HL-60/S4 (cell line): Measurements from ENCODE around the gene PADI6.
"Not testable (repeated sequence)": the region's sequence is repeated elsewhere in the genome, so short reads cannot be mapped to it uniquely, and the experiment has no call there.

Experiments used
- in situ Hi-C: fragments of 300-500 bp; cut with MboI; formaldehyde crosslinking; loops from 2 replicates; pipeline ENCODE4 v1.14.3; 2022; ENCODE audit warnings: low sequenced_read_pairs

Gene PADI6

DNA sequence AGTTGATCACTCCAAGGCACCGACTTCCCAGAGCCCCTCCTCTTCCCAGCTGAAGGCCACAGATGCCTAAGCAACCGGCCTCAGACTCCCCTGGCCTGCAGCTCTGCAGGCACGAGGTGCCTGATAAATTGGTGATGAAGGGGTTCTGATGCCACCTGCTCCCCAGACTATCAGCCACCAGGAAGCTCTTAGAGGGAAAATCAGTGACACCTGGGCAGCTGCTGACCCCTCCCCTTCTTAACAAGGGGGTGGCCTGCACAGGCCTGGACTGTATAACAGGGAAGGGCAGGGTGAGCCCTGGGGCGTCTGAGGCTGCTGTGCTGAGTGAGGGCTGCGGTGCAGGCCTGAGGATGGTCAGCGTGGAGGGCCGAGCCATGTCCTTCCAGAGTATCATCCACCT, at the start of gene PADI6:
PADI6 (plus strand) TSS at position 301 of the 400 bp plus-strand sequence; CDS start at position 351, 50 bp downstream.
- in situ Hi-C loops: no loop called here

DNA sequence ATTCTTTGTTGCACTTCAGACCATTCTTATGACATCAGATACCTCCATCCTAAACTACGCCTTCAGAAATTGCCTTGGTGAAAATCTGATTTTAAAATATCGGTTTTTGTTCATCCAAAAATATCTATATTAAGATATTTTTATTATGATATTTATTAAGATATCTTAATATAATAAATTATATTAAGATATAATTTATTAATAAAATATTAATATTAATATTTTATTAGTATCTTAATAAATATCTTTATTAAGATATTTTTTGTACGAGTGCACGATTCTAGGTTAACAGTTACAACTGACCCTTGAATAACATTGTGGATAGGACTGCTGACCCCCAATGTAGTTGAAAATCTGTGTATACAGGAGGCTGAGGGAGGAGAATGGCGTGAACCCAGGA, 43.1 kb upstream of the PADI6 start:
- in situ Hi-C loops: no loop called here

DNA sequence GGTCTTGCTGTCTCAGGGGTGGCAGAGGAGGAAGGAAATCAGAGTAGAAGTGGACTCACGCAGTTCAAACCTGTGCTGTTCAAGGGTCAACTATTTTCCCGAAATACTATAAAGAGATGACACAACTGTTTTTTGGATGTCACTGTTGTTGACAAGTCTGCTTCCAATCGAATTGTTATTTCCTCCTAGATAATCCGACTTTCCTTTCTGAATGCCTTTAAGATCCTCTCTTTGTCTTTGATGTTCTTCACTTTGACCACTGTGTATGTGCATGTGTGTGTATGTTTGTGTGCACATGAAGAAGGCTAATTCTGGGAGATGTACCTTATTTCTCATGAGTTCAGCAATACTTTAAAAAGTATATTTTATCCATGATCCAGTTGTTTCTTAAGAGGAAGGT, 42.4 kb upstream of the PADI6 start:
- in situ Hi-C loops: loop anchor here (5.0 kb wide), 1 partner anchor 202 kb away; no protein-coding TSS in a partner anchor

DNA sequence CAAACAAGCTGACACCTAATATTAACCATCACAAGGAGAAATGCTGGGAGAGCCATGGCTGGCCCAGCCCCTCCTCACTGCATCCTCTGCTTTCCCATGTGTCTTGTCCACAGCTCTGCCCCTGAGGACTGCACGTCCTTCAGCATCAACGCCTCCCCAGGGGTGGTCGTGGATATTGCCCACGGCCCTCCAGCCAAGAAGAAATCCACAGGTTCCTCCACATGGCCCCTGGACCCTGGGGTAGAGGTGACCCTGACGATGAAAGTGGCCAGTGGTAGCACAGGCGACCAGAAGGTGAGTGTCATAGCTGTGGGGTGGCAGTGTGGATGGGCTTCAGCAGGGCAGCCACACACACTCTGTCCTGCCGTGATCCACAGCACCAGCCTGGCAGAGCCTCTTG, 41.1 kb upstream of the PADI6 start:
- in situ Hi-C loops: loop anchor here (5.0 kb wide), 1 partner anchor 204 kb away; no protein-coding TSS in a partner anchor

- in situ Hi-C loops: loop anchor here (5.0 kb wide), 1 partner anchor 206 kb away; no protein-coding TSS in a partner anchor
Observed at GRCh38 chr1:17333081-17333480, 38.9 kb upstream of the PADI6 start.

- in situ Hi-C loops: no loop called here
Observed at GRCh38 chr1:17335821-17336710, 35.9 kb upstream of the PADI6 start.

- in situ Hi-C loops: no loop called here
Observed at GRCh38 chr1:17338706-17339493, 33.1 kb upstream of the PADI6 start.

DNA sequence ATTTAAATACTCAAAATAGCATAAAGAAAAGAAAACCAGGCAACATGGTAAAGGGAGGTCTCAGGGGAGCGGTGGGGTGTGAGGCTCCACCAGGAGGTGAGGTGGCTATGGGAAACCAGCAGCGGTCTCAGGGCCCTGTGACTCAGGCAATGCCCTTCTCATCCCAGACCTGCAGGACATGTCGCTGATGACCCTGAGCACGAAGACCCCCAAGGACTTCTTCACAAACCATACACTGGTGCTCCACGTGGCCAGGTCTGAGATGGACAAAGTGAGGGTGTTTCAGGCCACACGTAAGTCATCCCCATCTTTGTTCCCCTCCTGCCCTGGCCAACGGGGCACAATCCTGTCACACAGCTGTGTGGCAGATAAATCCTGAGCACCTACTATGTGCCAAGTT, 32.5 kb upstream of the PADI6 start:
- in situ Hi-C loops: no loop called here

DNA sequence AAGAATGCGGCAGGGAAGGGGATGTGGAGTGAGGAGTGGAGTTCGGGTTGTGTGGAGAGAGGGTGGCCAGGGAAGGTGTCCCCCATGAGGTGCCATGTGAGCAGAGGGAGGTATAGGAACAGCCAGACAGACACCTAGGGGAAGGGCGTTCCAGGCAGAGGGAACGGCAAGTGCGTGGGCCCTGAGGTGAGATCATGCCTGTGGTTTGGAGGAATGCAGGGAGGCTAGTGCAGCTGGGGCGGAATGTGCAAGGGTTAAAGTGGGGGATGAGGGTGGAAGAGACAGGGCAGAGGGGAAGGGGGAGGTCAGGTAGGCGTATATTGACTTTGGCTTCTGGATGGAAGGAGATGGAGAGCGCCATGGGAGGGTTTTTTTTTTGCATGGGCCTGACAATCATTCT, 31.6 kb upstream of the PADI6 start:
- in situ Hi-C loops: no loop called here

- in situ Hi-C loops: no loop called here
Observed at GRCh38 chr1:17342014-17342441, 30.0 kb upstream of the PADI6 start.

GRCh38 chr1:17345506-17345905, 26.5 kb upstream of the PADI6 start:
- in situ Hi-C loops: not testable (repeated sequence)

DNA sequence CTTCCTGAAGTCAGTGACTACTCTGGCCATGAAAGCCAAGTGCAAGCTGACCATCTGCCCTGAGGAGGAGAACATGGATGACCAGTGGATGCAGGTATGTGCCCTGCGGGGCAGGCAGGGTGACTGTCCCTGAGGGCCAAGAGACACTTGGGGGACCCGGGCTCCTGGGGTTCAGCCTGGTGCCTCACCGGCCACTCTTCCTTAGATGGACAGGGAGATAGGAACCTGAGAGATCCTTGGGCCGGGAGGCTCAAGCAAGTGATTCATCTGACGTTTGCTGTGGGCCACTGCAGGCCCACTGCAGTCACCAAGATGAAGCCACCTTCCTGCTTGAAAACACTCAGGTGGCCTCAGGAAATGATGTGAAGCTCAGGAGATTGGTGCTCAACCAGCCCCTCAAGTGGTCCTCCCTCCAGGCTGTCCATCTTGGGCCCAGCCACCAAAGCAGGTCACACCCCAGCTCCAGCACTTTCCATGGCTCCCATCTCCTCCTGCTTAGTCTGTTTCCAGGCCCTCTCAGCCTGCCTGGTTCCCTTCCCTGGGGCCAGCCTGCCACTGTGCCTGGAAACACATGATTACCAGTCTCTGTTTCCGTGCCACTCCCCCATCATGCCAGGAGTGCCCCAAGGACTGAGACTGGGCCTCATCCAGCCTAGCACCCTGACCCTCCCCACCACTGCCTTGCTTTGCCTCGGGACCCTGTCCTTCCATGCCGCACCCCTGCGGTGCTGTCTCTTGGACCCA, 25.8 kb upstream of the PADI6 start:
- in situ Hi-C loops: no loop called here

- in situ Hi-C loops: no loop called here
Observed at GRCh38 chr1:17347769-17348592, 24.0 kb upstream of the PADI6 start.

GRCh38 chr1:17348593-17349234, 23.3 kb upstream of the PADI6 start:
- in situ Hi-C loops: no loop called here

DNA sequence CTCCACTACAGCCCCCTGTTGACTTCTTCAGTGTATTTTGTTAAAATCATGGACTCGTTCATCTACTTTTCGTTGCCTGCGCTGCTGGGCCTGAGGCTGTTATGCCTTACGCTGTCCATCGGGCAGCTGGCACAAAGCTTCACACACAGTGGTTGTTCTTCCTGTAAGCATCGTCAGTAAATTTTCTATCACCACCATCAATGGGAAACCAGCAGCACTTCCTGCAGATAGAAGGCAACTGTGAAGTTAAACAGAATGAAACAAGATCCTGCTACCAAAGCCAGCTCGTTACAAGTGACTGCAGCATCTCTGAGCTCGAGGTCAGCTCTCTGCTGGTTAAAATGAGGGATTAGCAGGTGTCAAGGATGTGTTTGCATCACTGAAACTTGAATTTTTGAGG, 21.9 kb upstream of the PADI6 start:
- in situ Hi-C loops: no loop called here

DNA sequence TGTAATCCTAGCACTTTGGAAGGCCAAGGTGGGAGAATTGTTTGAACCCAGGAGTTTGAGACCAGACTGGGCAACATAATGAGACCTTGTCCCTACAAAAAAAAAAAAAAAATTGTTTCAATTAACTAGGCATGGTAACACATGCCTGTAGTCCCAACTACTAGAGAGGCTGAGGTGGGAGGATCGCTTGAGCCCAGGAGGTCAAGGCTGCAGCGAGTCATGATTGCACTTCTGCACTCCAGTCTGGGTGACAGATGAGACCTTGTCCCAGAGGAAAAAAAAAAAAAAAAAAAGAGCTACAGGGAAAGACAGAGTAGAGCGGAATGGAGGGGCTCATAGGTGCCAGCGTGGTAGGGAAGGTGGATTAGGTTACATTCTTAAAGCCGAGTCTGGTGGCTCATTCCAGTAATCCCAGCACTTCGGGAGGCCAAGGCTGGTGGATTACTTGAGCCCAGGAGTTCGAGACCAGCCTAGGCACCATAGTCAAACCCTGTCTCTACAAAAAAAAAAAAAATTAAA, 21.0 kb upstream of the PADI6 start:
- in situ Hi-C loops: no loop called here

GRCh38 chr1:17351598-17352324, 20.2 kb upstream of the PADI6 start:
- in situ Hi-C loops: no loop called here

- in situ Hi-C loops: no loop called here
Observed at GRCh38 chr1:17352419-17352909, 19.5 kb upstream of the PADI6 start.

DNA sequence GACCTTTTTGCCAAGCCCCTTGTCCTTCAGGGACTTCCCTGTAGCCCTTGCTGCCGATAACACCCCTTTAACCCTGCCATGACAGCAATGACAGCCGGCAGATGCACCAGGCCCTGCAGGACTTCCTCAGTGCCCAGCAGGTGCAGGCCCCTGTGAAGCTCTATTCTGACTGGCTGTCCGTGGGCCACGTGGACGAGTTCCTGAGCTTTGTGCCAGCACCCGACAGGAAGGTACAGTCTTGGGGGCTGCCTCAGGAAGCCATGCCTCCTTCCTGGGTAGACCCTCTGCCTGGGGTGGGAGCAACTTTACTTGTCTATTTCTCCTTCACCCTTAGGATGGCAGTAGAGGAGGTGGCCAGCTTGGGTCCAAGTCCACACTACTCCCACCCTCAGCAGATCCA, 16.1 kb upstream of the PADI6 start:
- in situ Hi-C loops: no loop called here
